PC-3 (cell line): ENCODE measurements around the gene SGMS1.

Experiments used
- EZH2 ChIP-seq: fragments of 300-600 bp; sonication (generic); IDR thresholded peaks from one replicate; pipeline ENCODE4 v1.6.1; 2017; ENCODE audit warnings: antibody characterized with exemption, mild to moderate bottlenecking, low read length; ENCODE audit not compliant: unreplicated experiment
- EZH2phosphoT487 ChIP-seq: fragments of 300-600 bp; sonication (generic); IDR thresholded peaks from 2 replicates; pipeline ENCODE4 v1.6.1; 2018; ENCODE audit warnings: mild to moderate bottlenecking, antibody characterized with exemption, low read length, borderline replicate concordance
- TF ChIP-seq, protein P1 (sequence below): fragments of 300-600 bp; sonication (generic); conservative IDR thresholded peaks from 2 replicates; pipeline ENCODE4 v1.5.1; 2017; ENCODE audit warnings: antibody characterized with exemption, low read depth, mild to moderate bottlenecking, low read length

DNA sequence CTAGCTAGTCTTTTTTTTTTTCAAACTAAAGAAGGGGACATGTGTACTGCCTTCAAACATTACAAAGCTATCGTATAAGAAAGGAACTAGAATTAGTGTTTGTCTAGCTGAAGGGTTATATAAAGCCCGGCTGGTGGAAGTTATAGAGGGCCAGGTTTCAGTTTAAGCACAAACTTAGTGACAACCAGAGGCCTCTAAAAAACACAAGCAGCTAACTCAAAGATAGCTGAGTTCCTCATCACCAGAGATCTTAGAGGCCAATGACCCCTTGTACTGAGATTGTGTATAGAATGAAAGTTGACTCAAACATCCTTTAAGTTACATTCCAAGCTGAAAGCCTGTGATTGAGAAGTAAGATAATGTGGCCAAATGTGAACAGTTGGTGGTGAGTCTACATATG is 28.1 kb upstream of the SGMS1 start:
- TF ChIP-seq, protein P1, sequence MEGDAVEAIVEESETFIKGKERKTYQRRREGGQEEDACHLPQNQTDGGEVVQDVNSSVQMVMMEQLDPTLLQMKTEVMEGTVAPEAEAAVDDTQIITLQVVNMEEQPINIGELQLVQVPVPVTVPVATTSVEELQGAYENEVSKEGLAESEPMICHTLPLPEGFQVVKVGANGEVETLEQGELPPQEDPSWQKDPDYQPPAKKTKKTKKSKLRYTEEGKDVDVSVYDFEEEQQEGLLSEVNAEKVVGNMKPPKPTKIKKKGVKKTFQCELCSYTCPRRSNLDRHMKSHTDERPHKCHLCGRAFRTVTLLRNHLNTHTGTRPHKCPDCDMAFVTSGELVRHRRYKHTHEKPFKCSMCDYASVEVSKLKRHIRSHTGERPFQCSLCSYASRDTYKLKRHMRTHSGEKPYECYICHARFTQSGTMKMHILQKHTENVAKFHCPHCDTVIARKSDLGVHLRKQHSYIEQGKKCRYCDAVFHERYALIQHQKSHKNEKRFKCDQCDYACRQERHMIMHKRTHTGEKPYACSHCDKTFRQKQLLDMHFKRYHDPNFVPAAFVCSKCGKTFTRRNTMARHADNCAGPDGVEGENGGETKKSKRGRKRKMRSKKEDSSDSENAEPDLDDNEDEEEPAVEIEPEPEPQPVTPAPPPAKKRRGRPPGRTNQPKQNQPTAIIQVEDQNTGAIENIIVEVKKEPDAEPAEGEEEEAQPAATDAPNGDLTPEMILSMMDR, result no peak
- no peak for TF ChIP-seq EZH2
- TF ChIP-seq EZH2phosphoT487, result no peak
